Measurements from ENCODE around the gene GALNT18. TPM values are rescaled to one million over a fixed set of nuclear protein-coding genes. Genes with fewer than 3 reads are reported as not detected.

GALNT18 gene
- total RNA-seq, 1 donor, result 2.4 TPM

GRCh38 chr11:11408436-11409221 lies 213.2 kb downstream of the GALNT18 start:
- TF ChIP-seq, protein P1, sequence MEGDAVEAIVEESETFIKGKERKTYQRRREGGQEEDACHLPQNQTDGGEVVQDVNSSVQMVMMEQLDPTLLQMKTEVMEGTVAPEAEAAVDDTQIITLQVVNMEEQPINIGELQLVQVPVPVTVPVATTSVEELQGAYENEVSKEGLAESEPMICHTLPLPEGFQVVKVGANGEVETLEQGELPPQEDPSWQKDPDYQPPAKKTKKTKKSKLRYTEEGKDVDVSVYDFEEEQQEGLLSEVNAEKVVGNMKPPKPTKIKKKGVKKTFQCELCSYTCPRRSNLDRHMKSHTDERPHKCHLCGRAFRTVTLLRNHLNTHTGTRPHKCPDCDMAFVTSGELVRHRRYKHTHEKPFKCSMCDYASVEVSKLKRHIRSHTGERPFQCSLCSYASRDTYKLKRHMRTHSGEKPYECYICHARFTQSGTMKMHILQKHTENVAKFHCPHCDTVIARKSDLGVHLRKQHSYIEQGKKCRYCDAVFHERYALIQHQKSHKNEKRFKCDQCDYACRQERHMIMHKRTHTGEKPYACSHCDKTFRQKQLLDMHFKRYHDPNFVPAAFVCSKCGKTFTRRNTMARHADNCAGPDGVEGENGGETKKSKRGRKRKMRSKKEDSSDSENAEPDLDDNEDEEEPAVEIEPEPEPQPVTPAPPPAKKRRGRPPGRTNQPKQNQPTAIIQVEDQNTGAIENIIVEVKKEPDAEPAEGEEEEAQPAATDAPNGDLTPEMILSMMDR (IDR thresholded peaks at IDR 0.05; ENCODE audit: insufficient read depth, low read length), result no peak
- H3K4me3 ChIP-seq (ENCODE audit: low read depth, low read length), result no peak overlapping the region
- DNase-seq (ENCODE audit: low read depth), result no peak

GRCh38 chr11:11407763-11408084 lies 214.1 kb downstream of the GALNT18 start:
- DNase-seq (ENCODE audit: low read depth), result no peak
- no peak overlapping the region for H3K4me3 ChIP-seq (ENCODE audit: low read depth, low read length)
- TF ChIP-seq, protein P1 (IDR thresholded peaks at IDR 0.05; ENCODE audit: insufficient read depth, low read length), result no peak

DNA sequence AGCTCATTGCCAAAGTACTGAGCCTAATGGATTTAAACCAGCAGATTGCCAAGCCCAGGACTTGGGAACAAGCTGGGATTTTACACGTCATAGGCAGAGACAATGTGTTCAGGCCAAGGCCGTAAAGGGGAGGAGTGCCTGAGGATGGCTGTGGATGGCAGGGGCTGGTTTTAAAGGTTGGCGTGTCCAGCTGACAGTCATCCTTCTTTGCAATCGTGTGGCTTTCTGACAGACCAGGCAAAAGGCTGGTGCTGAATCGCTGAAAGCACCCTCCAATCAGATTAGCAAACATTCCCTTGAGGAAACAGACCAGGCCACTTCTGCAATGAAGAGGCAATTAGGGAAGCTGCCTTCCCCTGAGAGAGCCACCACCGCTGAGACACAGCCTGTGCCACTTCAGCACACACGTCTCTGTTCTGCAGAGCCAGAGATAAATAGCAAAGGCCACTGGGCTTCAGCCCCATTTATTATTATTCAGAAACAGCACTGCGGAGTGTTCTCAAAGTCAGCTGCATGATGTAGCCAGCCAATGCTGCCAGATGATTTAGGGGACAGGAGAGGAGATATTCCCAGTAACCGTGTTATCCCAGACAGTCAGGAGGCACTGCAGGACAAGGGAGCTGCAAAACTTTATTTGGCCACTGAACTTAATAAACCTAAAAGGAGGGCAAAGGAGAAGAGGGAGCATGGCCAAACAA lies 214.6 kb downstream of the GALNT18 start:
- TF ChIP-seq, protein P1 (IDR thresholded peaks at IDR 0.05; ENCODE audit: insufficient read depth, low read length), result no peak
- no peak overlapping the region for H3K4me3 ChIP-seq (ENCODE audit: low read depth, low read length)
- DNase-seq (ENCODE audit: low read depth), result no peak

GRCh38 chr11:11406652-11407051 lies 215.2 kb downstream of the GALNT18 start:
- no peak overlapping the region for H3K4me3 ChIP-seq (ENCODE audit: low read depth, low read length)
- TF ChIP-seq, protein P1 (IDR thresholded peaks at IDR 0.05; ENCODE audit: insufficient read depth, low read length), result no peak
- no peak for DNase-seq (ENCODE audit: low read depth)

DNA sequence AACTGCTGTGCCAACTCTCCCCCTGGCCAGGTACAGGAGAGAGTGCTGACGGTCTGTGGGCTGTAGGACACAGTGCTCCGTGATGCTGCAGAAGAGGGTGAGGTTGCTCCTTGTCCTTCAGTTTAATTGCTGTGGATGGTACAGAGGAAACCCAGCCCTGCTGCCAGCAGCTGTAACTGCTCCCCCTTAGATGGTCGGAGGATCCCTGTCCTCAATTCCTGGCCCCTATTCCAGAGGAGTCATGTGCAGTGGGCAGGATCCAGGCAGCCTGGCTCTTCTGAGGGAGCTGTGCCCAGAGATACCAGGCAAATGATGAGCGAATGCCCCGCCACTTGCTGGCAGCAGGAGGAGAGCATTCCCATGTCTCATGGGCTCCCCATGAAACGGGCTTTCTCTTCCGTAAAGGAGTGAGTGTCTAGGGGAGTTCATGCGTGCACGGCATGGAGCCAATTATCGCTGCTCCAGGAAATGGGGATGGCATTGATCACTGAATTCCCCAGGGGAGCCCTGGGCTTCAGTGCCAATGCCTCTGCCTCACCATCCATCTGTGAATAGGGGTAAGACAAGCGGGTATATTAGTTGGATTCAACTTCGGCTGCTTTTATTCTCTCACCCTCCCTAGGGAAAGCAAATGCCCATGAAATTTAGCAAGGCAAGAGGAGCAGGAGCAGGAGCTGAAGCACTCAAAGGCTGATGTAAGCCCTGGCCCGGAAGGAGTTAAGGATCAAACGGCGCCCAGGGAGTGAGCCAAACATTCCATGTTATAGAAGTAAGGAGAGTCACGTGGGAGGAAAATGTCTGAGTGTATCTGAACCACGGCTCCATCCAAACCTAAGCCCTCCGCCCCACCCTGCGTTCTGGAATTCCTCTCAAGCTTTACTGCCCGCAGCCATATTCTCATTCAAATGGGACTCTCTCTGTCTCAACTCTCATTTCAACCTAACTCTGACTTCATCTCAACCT lies 217.8 kb downstream of the GALNT18 start:
- TF ChIP-seq, protein P1 (IDR thresholded peaks at IDR 0.05; ENCODE audit: insufficient read depth, low read length), result no peak
- peak; percentile 65 for DNase-seq (ENCODE audit: low read depth)
- no peak overlapping the region for H3K4me3 ChIP-seq (ENCODE audit: low read depth, low read length)

GRCh38 chr11:11401960-11402535 lies 219.8 kb downstream of the GALNT18 start:
- TF ChIP-seq, protein P1 (IDR thresholded peaks at IDR 0.05; ENCODE audit: insufficient read depth, low read length), result no peak

More at GRCh38 chr11:11401960-11402535, 219.8 kb downstream of the GALNT18 start:
- DNase-seq (ENCODE audit: low read depth), result no peak
- no peak overlapping the region for H3K4me3 ChIP-seq (ENCODE audit: low read depth, low read length)
